Prostate gland (tissue), 2 donors: ENCODE data around the gene SUPT3H. TPM values are rescaled to one million over a fixed set of nuclear protein-coding genes. Genes with fewer than 3 reads are reported as not detected.

ENCODE experiments used
- DNase-seq: peaks from one replicate; pipeline ENCODE4 v3.0.0-alpha.2; 2019; ENCODE audit warnings: low spot score
- H3K27ac ChIP-seq, 2 donors: fragments of 200-600 bp; sonication (generic); 2 replicates each; pipeline ENCODE4 v1.5.1; 2017 to 2019
- H3K27me3 ChIP-seq: fragments of 200-600 bp; sonication (generic); replicated peaks from 2 replicates; pipeline ENCODE4 v1.5.1; 2019; ENCODE audit not compliant: insufficient read depth
- H3K36me3 ChIP-seq, 2 donors: fragments of 200-600 bp; sonication (generic); 1 replicate in 1 of 2; 2 replicates in 1 of 2; pipeline versions ENCODE4 v1.5.1 to v1.8.1; 2017 to 2019
- H3K4me1 ChIP-seq: fragments of 200-600 bp; sonication (generic); replicated peaks from 2 replicates; pipeline ENCODE4 v1.5.1; 2019
- H3K4me3 ChIP-seq, 2 donors: fragments of 200-600 bp; sonication (generic); 2 replicates each; pipeline ENCODE4 v1.5.1; 2017 to 2019
- H3K9me3 ChIP-seq: fragments of 200-600 bp; sonication (generic); 2 replicates; pipeline ENCODE4 v1.5.1; 2017
- POLR2A ChIP-seq: fragments of 450-650 bp; IDR thresholded peaks from one replicate; pipeline ENCODE4 v1.6.1; 2016; ENCODE audit warnings: antibody characterized with exemption, mild to moderate bottlenecking
- POLR2AphosphoS5 ChIP-seq: sonication (generic); formaldehyde crosslinking; IDR thresholded peaks from one replicate; pipeline ENCODE4 v1.6.1; 2017; ENCODE audit warnings: antibody characterized with exemption
- WGBS: methylation state at CpG from one replicate; pipeline ENCODE4 v1.1.5; 2018; 5-methylcytosine and 5-hydroxymethylcytosine counted together
- intact Hi-C: fragments of 100-400 bp; cut with DNase I; formaldehyde crosslinking; loops from one replicate; pipeline ENCODE4 v1.14.2; 2022
- total RNA-seq, 2 donors: library from RNA; depleted of rRNA; stranded (reverse); fragments of >200 nt; gene quantifications; one replicate each; pipeline ENCODE4 v1.1.0, GENCODE V29; 2016
- TF ChIP-seq, protein P1 (sequence below), 4 experiments: fragments of 200-600 bp in 2 of 4; fragments of 450-650 bp in 2 of 4; sonication (generic) in 2 of 4; IDR thresholded peaks; 1 replicate in 3 of 4; 2 replicates in 1 of 4; pipeline ENCODE4 v1.5.1; 2016 to 2019; ENCODE audit warnings: antibody characterized with exemption in 4 of 4, mild to moderate bottlenecking in 2 of 4, moderate library complexity in 2 of 4

The SUPT3H gene
- total RNA-seq, 2 donors from 2014 or later: 4.6 to 13.1 TPM

DNA sequence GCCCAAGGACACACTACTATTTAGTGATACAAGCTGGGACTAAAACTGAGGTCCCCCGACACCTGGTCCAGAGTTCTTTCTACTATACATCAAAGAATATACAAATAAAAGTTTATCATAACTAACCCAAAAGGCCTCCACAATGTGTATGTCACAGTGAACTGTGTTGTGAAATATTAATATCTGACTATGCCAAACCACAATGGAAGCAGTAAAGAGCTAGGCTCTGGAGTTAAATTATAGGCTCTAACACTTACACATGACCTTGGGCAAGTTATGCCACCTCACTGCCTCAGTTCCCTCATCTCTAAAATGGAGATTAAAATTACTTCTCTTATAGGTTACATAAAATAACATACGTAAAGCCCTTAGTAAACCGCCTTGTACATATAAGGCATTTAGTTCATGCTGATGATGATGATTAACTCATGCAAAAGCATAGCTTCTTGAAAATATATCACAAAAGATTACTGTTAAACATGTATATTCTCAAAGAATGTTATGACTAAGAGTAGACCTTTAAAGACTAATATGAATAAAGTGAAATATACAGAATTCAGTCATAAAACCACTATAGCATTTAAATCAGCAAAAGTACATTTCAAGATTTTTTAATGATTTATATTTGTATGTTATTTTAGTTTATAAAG is 5.7 kb downstream of the SUPT3H start:
- TF ChIP-seq POLR2A (no peak), POLR2AphosphoS5 (no peak)
- TF ChIP-seq, protein P1, sequence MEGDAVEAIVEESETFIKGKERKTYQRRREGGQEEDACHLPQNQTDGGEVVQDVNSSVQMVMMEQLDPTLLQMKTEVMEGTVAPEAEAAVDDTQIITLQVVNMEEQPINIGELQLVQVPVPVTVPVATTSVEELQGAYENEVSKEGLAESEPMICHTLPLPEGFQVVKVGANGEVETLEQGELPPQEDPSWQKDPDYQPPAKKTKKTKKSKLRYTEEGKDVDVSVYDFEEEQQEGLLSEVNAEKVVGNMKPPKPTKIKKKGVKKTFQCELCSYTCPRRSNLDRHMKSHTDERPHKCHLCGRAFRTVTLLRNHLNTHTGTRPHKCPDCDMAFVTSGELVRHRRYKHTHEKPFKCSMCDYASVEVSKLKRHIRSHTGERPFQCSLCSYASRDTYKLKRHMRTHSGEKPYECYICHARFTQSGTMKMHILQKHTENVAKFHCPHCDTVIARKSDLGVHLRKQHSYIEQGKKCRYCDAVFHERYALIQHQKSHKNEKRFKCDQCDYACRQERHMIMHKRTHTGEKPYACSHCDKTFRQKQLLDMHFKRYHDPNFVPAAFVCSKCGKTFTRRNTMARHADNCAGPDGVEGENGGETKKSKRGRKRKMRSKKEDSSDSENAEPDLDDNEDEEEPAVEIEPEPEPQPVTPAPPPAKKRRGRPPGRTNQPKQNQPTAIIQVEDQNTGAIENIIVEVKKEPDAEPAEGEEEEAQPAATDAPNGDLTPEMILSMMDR (IDR thresholded peaks at IDR 0.05): no peak
- 94% methylated on average over 3 of the region's 3 CpGs for WGBS
- no peak overlapping the region for H3K27ac ChIP-seq
- H3K4me1 ChIP-seq: no peaks in the 10 kb centered on the region
- H3K36me3 ChIP-seq: no peaks in the 10 kb centered on the region
- no peaks in the 10 kb centered on the region for H3K9me3 ChIP-seq
- no peak for DNase-seq
- no peaks in the 10 kb centered on the region for H3K27me3 ChIP-seq
- intact Hi-C loops: no loop called here
- no peak overlapping the region for H3K4me3 ChIP-seq

DNA sequence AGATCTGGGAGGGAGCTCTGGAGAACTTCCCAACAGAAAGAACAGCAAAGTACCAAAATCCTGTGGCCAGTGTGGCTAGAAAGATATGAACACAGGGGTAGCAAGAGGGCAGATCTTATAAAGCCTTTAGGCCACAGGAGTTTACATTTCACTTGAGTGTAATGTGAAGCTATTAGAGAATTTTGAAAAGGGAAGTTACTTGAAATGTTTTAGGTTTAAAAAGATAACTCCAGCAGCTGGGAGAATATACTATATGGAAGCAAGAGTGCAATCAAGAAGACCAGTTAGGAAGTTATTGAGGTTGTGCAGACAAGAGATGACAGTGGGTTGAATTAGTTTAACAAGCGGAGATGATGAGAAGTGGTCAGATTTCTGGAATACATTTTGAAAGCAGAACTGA is 7.9 kb downstream of the SUPT3H start:
- 91% methylated on average over 1 of the region's 1 CpG for WGBS
- no peaks in the 10 kb centered on the region for H3K36me3 ChIP-seq
- intact Hi-C loops: no loop called here
- no peaks in the 10 kb centered on the region for H3K27me3 ChIP-seq
- no peak overlapping the region for H3K27ac ChIP-seq
- no peaks in the 10 kb centered on the region for H3K9me3 ChIP-seq
- no peaks in the 10 kb centered on the region for H3K4me1 ChIP-seq
- H3K4me3 ChIP-seq: no peak overlapping the region
- DNase-seq: no peak
- no peak for TF ChIP-seq POLR2A
- TF ChIP-seq POLR2AphosphoS5: no peak
- TF ChIP-seq, protein P1 (IDR thresholded peaks at IDR 0.05): no peak

DNA sequence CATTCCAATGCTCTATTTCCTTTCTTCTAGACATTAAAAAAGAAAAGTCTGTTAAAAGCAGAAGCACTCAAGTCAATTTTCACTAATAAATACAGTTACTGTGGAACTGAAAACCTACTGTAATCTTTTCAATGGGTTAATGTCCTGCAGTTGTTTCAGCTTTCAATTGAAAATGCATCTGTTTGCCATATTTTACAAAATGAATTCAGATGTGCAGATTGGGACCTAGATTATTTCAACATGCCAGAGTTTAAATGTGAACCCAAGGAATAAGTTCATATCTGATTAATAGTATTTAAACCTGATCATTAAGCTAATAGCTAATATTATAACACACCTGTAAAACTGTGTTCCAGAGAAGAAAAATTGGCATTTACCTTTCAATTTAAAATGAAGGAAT is 9.7 kb downstream of the SUPT3H start:
- Histone ChIP-seq H3K36me3 (no peaks in the 10 kb centered on the region), H3K9me3 (no peaks in the 10 kb centered on the region), H3K27ac (no peak overlapping the region), H3K27me3 (no peaks in the 10 kb centered on the region), H3K4me1 (no peaks in the 10 kb centered on the region), H3K4me3 (no peak overlapping the region)
- intact Hi-C loops: no loop called here
- DNase-seq: no peak
- TF ChIP-seq, protein P1 (IDR thresholded peaks at IDR 0.05): no peak
- TF ChIP-seq POLR2A: no peak
- TF ChIP-seq POLR2AphosphoS5: no peak

DNA sequence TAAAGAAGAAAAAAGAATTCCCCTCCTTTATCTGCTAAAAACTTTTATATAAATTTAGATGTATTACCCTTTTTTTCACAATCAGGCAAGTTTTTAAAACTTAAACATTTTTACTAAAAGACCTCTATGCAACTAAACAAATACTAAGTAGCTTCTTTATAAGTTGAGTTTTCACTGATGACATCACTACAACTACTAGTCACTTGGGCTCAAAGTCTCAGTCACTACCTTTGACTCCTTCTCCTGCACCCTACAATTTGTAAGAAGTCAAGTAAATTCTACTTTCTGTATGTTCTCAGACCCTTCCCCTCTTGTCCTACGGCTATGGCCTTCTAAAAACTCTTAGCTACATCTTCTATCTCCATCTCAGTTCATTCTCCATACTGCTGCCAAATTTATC is 11.2 kb downstream of the SUPT3H start:
- Histone ChIP-seq H3K36me3 (no peaks in the 10 kb centered on the region), H3K4me3 (no peak overlapping the region), H3K27ac (no peak overlapping the region), H3K4me1 (no peaks in the 10 kb centered on the region), H3K27me3 (no peaks in the 10 kb centered on the region), H3K9me3 (no peaks in the 10 kb centered on the region)
- intact Hi-C loops: no loop called here
- WGBS: 91% methylated on average over 1 of the region's 1 CpG
- no peak for DNase-seq
- TF ChIP-seq POLR2A (no peak), POLR2AphosphoS5 (no peak)
- TF ChIP-seq, protein P1 (IDR thresholded peaks at IDR 0.05): no peak

DNA sequence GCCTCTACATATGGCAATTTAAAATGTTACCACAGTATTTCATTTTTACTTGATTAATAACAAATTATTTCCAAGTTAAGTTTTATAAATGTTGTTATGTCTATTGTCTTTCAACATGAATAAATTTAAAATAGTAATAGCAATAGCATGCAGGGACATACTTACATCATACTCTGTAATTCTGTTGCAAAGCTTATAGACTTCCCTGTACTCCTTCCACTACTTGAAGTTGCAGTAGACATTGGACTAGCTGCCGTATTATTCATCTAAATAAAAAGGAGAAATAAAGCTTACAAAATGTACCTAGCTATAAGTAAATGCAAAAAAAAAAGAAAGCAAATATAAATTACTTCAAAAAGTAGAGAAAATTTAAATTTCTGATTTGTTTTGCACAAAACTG is 12.7 kb downstream of the SUPT3H start:
- no peak overlapping the region for H3K27ac ChIP-seq
- WGBS: 98% methylated on average over 1 of the region's 1 CpG
- no peaks in the 10 kb centered on the region for H3K27me3 ChIP-seq
- DNase-seq: no peak
- H3K4me1 ChIP-seq: no peaks in the 10 kb centered on the region
- no peak overlapping the region for H3K4me3 ChIP-seq
- intact Hi-C loops: no loop called here
- H3K9me3 ChIP-seq: no peaks in the 10 kb centered on the region
- TF ChIP-seq, protein P1 (IDR thresholded peaks at IDR 0.05): no peak
- H3K36me3 ChIP-seq: no peaks in the 10 kb centered on the region
